Heart left ventricle (tissue), 13 donors: ENCODE data around the gene NUDT5.

ENCODE experiments used
- POLR2A ChIP-seq, 2 donors: fragments of 450-650 bp; IDR thresholded peaks; one replicate each; pipeline ENCODE4 v1.6.1; 2017; ENCODE audit warnings: antibody characterized with exemption in 2 of 2, mild to moderate bottlenecking in 2 of 2, moderate library complexity in 2 of 2
- TF ChIP-seq, protein P1 (sequence below), 12 donors: fragments of 200-600 bp; sonication (generic) in 4 of 12; IDR thresholded peaks; one replicate each; pipeline versions ENCODE4 v1.5.0 to v1.8.0; 2018 to 2022; ENCODE audit warnings: antibody characterized with exemption in 12 of 12, mild to moderate bottlenecking in 5 of 12
- donor health status: ischemic (EF 13 %, LVEDD 7.1; RV severe dilation, severe dysfunction).
- donor health status: DM: no; HTN: yes; CAD: no.
- donor health status: DM: no; HTN: no; CAD: no.
- donor health status: ischemic (EF 25% LVEDD 6.9; RV normal size, moderate dysfunction).
- donor health status: ischemic (EF 25% LVEDD 5.7; RV mildly dilated, moderate dysfunction).
- donor health status: ischemic (EF 35%, LVEDD 5.7; RV mildly dilated, moderate dysfunction).
- donor health status: nonischemic (EF 11% LVEDD 7.7; RV severe dilation, severe dysfunction).
- donor health status: DM: yes; HTN: yes; CAD: no.
- donor health status: PGD.
- donor health status: ischemic (EF 29% LVEDD 5.4; RV normal size, mild dysfunction).
- donor health status: nonischemic (EF 23%, LVEDD 6.1; RV moderate dilation, normal function).

DNA sequence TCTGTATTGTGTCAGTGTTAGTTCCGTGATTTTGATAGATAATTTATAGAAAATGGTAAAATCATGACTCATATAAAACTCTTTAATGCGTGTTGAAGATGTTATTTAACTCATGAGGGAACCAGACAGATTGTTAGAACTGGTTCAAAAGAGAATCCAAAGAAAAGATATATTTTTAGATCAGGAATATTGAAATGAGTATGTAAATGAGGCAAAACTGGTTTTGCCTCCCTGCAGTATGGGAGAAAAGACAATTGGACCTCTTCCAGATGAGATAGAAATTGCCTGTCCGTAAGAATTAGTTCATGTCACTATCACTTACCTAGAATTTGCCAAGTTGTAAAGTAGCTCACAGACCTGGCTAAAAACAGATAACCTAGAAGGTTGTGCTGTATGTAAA lies 17.9 kb upstream of the NUDT5 start:
- TF ChIP-seq, protein P1, sequence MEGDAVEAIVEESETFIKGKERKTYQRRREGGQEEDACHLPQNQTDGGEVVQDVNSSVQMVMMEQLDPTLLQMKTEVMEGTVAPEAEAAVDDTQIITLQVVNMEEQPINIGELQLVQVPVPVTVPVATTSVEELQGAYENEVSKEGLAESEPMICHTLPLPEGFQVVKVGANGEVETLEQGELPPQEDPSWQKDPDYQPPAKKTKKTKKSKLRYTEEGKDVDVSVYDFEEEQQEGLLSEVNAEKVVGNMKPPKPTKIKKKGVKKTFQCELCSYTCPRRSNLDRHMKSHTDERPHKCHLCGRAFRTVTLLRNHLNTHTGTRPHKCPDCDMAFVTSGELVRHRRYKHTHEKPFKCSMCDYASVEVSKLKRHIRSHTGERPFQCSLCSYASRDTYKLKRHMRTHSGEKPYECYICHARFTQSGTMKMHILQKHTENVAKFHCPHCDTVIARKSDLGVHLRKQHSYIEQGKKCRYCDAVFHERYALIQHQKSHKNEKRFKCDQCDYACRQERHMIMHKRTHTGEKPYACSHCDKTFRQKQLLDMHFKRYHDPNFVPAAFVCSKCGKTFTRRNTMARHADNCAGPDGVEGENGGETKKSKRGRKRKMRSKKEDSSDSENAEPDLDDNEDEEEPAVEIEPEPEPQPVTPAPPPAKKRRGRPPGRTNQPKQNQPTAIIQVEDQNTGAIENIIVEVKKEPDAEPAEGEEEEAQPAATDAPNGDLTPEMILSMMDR (IDR thresholded peaks at IDR 0.05), result no peak
- no peak for TF ChIP-seq POLR2A (IDR thresholded peaks at IDR 0.05)
